CD4-positive, alpha-beta memory T cell (primary cell): ENCODE data around the gene DPEP3. TPM values are rescaled to one million over a fixed set of nuclear protein-coding genes. Genes with fewer than 3 reads are reported as not detected.

Experiments
- CTCF ChIA-PET: fragments of 350-600 bp; sonication (Branson Sonifier 250); formaldehyde crosslinking; loops from one replicate; lab custom pipeline; 2021; ENCODE audit warnings: inconsistent platforms; ENCODE audit not compliant: partially characterized antibody; lab: Charles Lee
- POLR2A ChIA-PET: fragments of 350-600 bp; sonication (Branson Sonifier 250); formaldehyde crosslinking; loops from one replicate; lab custom pipeline; 2021; ENCODE audit not compliant: partially characterized antibody; lab: Charles Lee
- DNase-seq, 5 donors: peaks; one replicate each; pipeline versions ENCODE4 v3.0.0 to v3.0.0-alpha.2; 2020 to 2022; ENCODE audit warnings: mixed read lengths in 1 of 5
- H3K27ac ChIP-seq: one replicate; pipeline ENCODE4 v1.7.0; 2013; ENCODE audit warnings: low read depth, low read length
- H3K27me3 ChIP-seq: 2 replicates; pipeline ENCODE4 v1.7.0; 2013; ENCODE audit warnings: mild to moderate bottlenecking, low read length, moderate library complexity; ENCODE audit not compliant: insufficient read depth
- H3K36me3 ChIP-seq: 2 replicates; pipeline ENCODE4 v1.7.0; 2013; ENCODE audit warnings: mild to moderate bottlenecking, low read length, moderate library complexity; ENCODE audit not compliant: insufficient read depth
- H3K4me1 ChIP-seq: 2 replicates; pipeline ENCODE4 v1.7.0; 2013; ENCODE audit warnings: mild to moderate bottlenecking, low read length, moderate library complexity; ENCODE audit not compliant: insufficient read depth
- H3K4me3 ChIP-seq, 2 donors: one replicate each; pipeline ENCODE4 v1.7.0; 2013; ENCODE audit warnings: low read length in 2 of 2, mild to moderate bottlenecking in 1 of 2
- H3K9me3 ChIP-seq, 2 donors: one replicate each; pipeline ENCODE4 v1.7.0; 2013; ENCODE audit warnings: low read length in 2 of 2, control low read depth in 1 of 2; ENCODE audit not compliant: control insufficient read depth in 1 of 2
- H3K27ac Mint-ChIP-seq, 7 donors: one replicate each; pipeline ENCODE4 v1.8.0; 2020 to 2021; ENCODE audit warnings: mixed read lengths in 7 of 7, mild to moderate bottlenecking in 6 of 7, inconsistent platforms in 3 of 7, moderate library complexity in 3 of 7
- H3K27me3 Mint-ChIP-seq, 2 donors: one replicate each; pipeline ENCODE4 v1.8.0; 2020 to 2021; ENCODE audit warnings: mixed read lengths in 2 of 2
- H3K36me3 Mint-ChIP-seq, 2 donors: one replicate each; pipeline ENCODE4 v1.8.0; 2020 to 2021; ENCODE audit warnings: mixed read lengths in 2 of 2, inconsistent platforms in 1 of 2, mild to moderate bottlenecking in 1 of 2
- H3K4me1 Mint-ChIP-seq, 4 donors: one replicate each; pipeline ENCODE4 v1.8.0; 2020 to 2021; ENCODE audit warnings: mixed read lengths in 4 of 4, mild to moderate bottlenecking in 1 of 4
- H3K4me3 Mint-ChIP-seq, 8 donors: one replicate each; pipeline ENCODE4 v1.8.0; 2020 to 2021; ENCODE audit warnings: mixed read lengths in 8 of 8, mild to moderate bottlenecking in 7 of 8, moderate library complexity in 6 of 8, inconsistent platforms in 3 of 8
- H3K9me3 Mint-ChIP-seq, 8 donors: one replicate each; pipeline ENCODE4 v1.8.0; 2020 to 2021; ENCODE audit warnings: mixed read lengths in 8 of 8, mild to moderate bottlenecking in 5 of 8, inconsistent platforms in 3 of 8, moderate library complexity in 1 of 8
- intact Hi-C: fragments of 100-400 bp; cut with micrococcal nuclease; formaldehyde crosslinking; loops from one replicate; pipeline ENCODE4 v1.15.1; 2023
- polyA plus RNA-seq, 2 donors: library from polyadenylated mRNA; unstranded; fragments of 300-500 nt; fragmentation: Illumina TruSeq; gene quantifications; one replicate each; pipeline ENCODE4 v1.2.3, GENCODE V29; 2021
- total RNA-seq, 2 experiments: library from RNA; stranded (reverse); gene quantifications; one replicate each; pipeline ENCODE4 v1.2.3, GENCODE V29; 2021

The DPEP3 gene
- total and polyA plus RNA-seq, 4 experiments from 2014 or later, result 0.91 to 1.2 TPM; not detected in 2

- intact Hi-C loops, result no loop called here
- ChIA-PET CTCF (no interaction called here), POLR2A (interaction anchor here (1.4 to 5.9 kb wide), 2 partner anchors 10 to 45 kb away, joined by 3 to 44 read pairs; partner anchors contain the start of gene PSMB10)
- no peak overlapping the region for H3K4me3 Mint-ChIP-seq
- no peaks in the 10 kb centered on the region for H3K27me3 Mint-ChIP-seq
- Histone ChIP-seq H3K27me3 (no peaks in the 10 kb centered on the region), H3K9me3 (no peaks in the 10 kb centered on the region), H3K4me1 (peaks cover 5% of the 10 kb centered on the region), H3K36me3 (peaks cover 10% of the 10 kb centered on the region), H3K4me3 (no peak overlapping the region), H3K27ac (no peak overlapping the region)
- H3K4me1 Mint-ChIP-seq, result peaks cover 2 to 5% (median 3%) of the 10 kb centered on the region in 4 donors
- H3K27ac Mint-ChIP-seq, result no peak overlapping the region
- H3K36me3 Mint-ChIP-seq, result peaks cover 0 to 6% of the 10 kb centered on the region in 2 donors
- H3K9me3 Mint-ChIP-seq, result no peaks in the 10 kb centered on the region
- no peak for DNase-seq
Observed at GRCh38 chr16:67946966-67947558, 33.2 kb downstream of the DPEP3 start.

DNA sequence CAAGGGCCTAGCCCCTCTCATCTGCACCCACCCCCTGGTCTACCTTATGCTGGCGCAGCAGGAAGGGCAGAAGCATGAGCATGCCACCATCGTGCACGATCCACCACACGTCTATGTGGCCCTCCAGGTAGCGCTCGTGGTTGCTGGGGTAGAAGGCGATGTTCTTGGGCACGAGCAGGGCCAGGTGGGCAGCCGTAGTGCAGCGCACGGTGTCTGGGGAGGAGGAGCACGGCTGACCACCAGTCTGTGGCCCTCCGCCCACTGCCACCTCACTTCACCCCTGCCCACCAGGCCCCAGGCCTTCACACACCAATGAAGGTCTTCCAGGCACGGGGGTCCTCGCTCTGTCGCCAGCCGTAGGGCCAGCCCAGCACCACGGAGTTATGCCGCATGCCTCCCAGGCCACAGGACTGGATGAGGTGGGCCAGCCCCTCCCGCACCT lies 34.1 kb downstream of the DPEP3 start:
- H3K27ac Mint-ChIP-seq, result no peak overlapping the region
- peaks cover 5% of the 10 kb centered on the region for H3K36me3 ChIP-seq
- no peak for DNase-seq

GRCh38 chr16:67945392-67945933 lies 34.8 kb downstream of the DPEP3 start:
- Histone ChIP-seq H3K36me3 (peaks cover 5% of the 10 kb centered on the region), H3K9me3 (no peaks in the 10 kb centered on the region), H3K27me3 (no peaks in the 10 kb centered on the region), H3K4me1 (peaks cover 20% of the 10 kb centered on the region), H3K4me3 (no peak overlapping the region), H3K27ac (no peak overlapping the region)
- ChIA-PET CTCF (interaction anchor here (1.0 to 1.2 kb wide), 2 partner anchors 13 to 129 kb away, joined by 3 read pairs; no protein-coding TSS in a partner anchor), POLR2A (interaction anchor here (3.0 kb wide), 1 partner anchor 10 kb away, joined by 15 read pairs; no protein-coding TSS in a partner anchor)
- Mint-ChIP-seq H3K36me3 (peaks cover 0 to 6% of the 10 kb centered on the region in 2 donors), H3K27me3 (no peaks in the 10 kb centered on the region), H3K9me3 (no peaks in the 10 kb centered on the region), H3K4me3 (no peak overlapping the region), H3K27ac (no peak overlapping the region), H3K4me1 (peaks cover 7 to 14% (median 10%) of the 10 kb centered on the region in 4 donors)
- no peak for DNase-seq
- intact Hi-C loops, result no loop called here

More for the DNA sequence above, 34.1 kb downstream of the DPEP3 start:
- Histone ChIP-seq H3K9me3 (no peaks in the 10 kb centered on the region), H3K4me3 (no peak overlapping the region), H3K27ac (no peak overlapping the region), H3K27me3 (no peaks in the 10 kb centered on the region), H3K4me1 (peaks cover 15% of the 10 kb centered on the region)
- Mint-ChIP-seq H3K27me3 (no peaks in the 10 kb centered on the region), H3K4me1 (peaks cover 7 to 12% (median 9%) of the 10 kb centered on the region in 4 donors), H3K4me3 (no peak overlapping the region), H3K36me3 (peaks cover 0 to 6% of the 10 kb centered on the region in 2 donors), H3K9me3 (no peaks in the 10 kb centered on the region)
- POLR2A ChIA-PET, result interaction anchor here (1.4 to 5.9 kb wide), 3 partner anchors 9 to 46 kb away, joined by 3 to 44 read pairs (median 15); partner anchors contain the start of gene PSMB10
- CTCF ChIA-PET, result no interaction called here
- intact Hi-C loops, result no loop called here

GRCh38 chr16:67944690-67945391 lies 35.5 kb downstream of the DPEP3 start:
- Mint-ChIP-seq H3K9me3 (no peaks in the 10 kb centered on the region), H3K27ac (no peak overlapping the region), H3K36me3 (peaks cover 0 to 6% of the 10 kb centered on the region in 2 donors), H3K4me3 (no peak overlapping the region), H3K27me3 (no peaks in the 10 kb centered on the region), H3K4me1 (peaks cover 12 to 21% (median 16%) of the 10 kb centered on the region in 4 donors)
- no peak for DNase-seq
- no peak overlapping the region for H3K27ac ChIP-seq
- no peaks in the 10 kb centered on the region for H3K27me3 ChIP-seq
- H3K9me3 ChIP-seq, result no peaks in the 10 kb centered on the region
- ChIA-PET CTCF (interaction anchor here (1.0 to 1.2 kb wide), 2 partner anchors 12 to 129 kb away, joined by 3 read pairs; no protein-coding TSS in a partner anchor), POLR2A (interaction anchor here (3.0 kb wide), 1 partner anchor 10 kb away, joined by 15 read pairs; no protein-coding TSS in a partner anchor)
- peaks cover 26% of the 10 kb centered on the region for H3K4me1 ChIP-seq
- intact Hi-C loops, result no loop called here
- H3K4me3 ChIP-seq, result no peak overlapping the region
- H3K36me3 ChIP-seq, result peaks cover 5% of the 10 kb centered on the region

GRCh38 chr16:67943619-67944504 lies 36.4 kb downstream of the DPEP3 start, which contains the start of gene LCAT:
Gene LCAT (minus strand): TSS chr16:67944120. CDS start chr16:67944101, 19 bp downstream.
- H3K4me3 ChIP-seq, result no peak within 1 kb of the TSS
- Mint-ChIP-seq H3K9me3 (no peaks in the 10 kb centered on the region), H3K4me1 (peaks cover 14 to 29% (median 22%) of the 10 kb centered on the region in 4 donors), H3K36me3 (peaks cover 0 to 6% of the 10 kb centered on the region in 2 donors), H3K4me3 (no peak within 1 kb of the TSS), H3K27ac (peak within 1 kb of the TSS in 1 of 7 donors; percentile 70), H3K27me3 (no peaks in the 10 kb centered on the region)
- intact Hi-C loops, result no loop called here
- peaks cover 33% of the 10 kb centered on the region for H3K4me1 ChIP-seq
- H3K36me3 ChIP-seq, result peaks cover 5% of the 10 kb centered on the region
- H3K27ac ChIP-seq, result no peak within 1 kb of the TSS
- ChIA-PET CTCF (interaction anchor here (0.9 to 1.3 kb wide), 3 partner anchors 11 to 37 kb away, joined by 3 read pairs; partner anchors contain the start of gene DPEP3), POLR2A (interaction anchor here (3.0 kb wide), 1 partner anchor 9 kb away, joined by 15 read pairs; no protein-coding TSS in a partner anchor)
- no peak for DNase-seq
- H3K9me3 ChIP-seq, result no peaks in the 10 kb centered on the region
- H3K27me3 ChIP-seq, result no peaks in the 10 kb centered on the region

DNA sequence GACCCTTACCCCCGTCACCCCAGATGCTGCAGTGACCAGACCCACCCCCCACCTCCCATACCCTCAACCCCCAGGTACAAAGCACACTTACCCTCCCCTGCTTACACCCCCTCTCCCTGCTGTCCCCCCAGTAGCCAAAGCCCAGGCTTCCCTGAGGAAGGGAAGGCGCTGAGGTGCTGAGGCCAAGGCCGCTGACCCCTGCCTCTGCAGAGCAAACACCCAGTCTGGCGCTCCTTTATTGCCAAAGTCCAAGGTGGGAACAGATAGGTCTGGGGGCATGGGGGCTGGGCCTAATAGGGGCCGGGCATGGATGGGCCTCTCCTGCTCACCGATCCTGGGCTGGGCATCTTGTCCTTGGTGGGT lies 37.1 kb downstream of the DPEP3 start:
- no peaks in the 10 kb centered on the region for H3K9me3 ChIP-seq
- intact Hi-C loops, result no loop called here
- H3K4me3 ChIP-seq, result no peak overlapping the region
- no peaks in the 10 kb centered on the region for H3K9me3 Mint-ChIP-seq
- ChIA-PET CTCF (interaction anchor here (0.9 to 1.3 kb wide), 2 partner anchors 30 to 37 kb away, joined by 3 read pairs; partner anchors contain the start of gene DPEP3), POLR2A (interaction anchor here (3.0 kb wide), 1 partner anchor 8 kb away, joined by 15 read pairs; no protein-coding TSS in a partner anchor)
- DNase-seq, result no peak
- peaks cover 0 to 6% of the 10 kb centered on the region in 2 donors for H3K36me3 Mint-ChIP-seq
- H3K27ac Mint-ChIP-seq, result peak overlapping the region in 1 of 7 donors; percentile 70
- no peak overlapping the region for H3K27ac ChIP-seq
- H3K27me3 Mint-ChIP-seq, result no peaks in the 10 kb centered on the region
- peaks cover 5% of the 10 kb centered on the region for H3K36me3 ChIP-seq
- no peak overlapping the region for H3K4me3 Mint-ChIP-seq
- H3K4me1 ChIP-seq, result peaks cover 33% of the 10 kb centered on the region
- H3K4me1 Mint-ChIP-seq, result peaks cover 14 to 29% (median 22%) of the 10 kb centered on the region in 4 donors
- no peaks in the 10 kb centered on the region for H3K27me3 ChIP-seq
